Endothelial cell of umbilical vein (primary cell): ENCODE measurements around the gene PLEKHA3. TPM values are rescaled to one million over a fixed set of nuclear protein-coding genes. Genes with fewer than 3 reads are reported as not detected.

ENCODE experiments used
- BruUV-seq: library from RNA; stranded (reverse); fragments of 400-500 nt; replicated peaks from 2 replicates; lab custom pipeline; 2021; lab: Mats Ljungman, UMichigan
- CTCF ChIA-PET: fragments of 300-600, 350-600 bp; sonication (Branson Sonifier 250); formaldehyde crosslinking; loops from one replicate; lab custom pipeline; 2021; ENCODE audit warnings: antibody characterized with exemption, inconsistent platforms; lab: Charles Lee
- POLR2A ChIA-PET: fragments of 300-600, 350-600 bp; sonication (Branson Sonifier 250); formaldehyde crosslinking; loops from one replicate; lab custom pipeline; 2021; ENCODE audit warnings: antibody characterized with exemption, inconsistent platforms; lab: Charles Lee
- DNase-seq: peaks from one replicate; pipeline ENCODE4 v3.0.0-alpha.2; 2011; ENCODE audit warnings: low read depth, low spot score
- FAIRE-seq: peaks from 2 replicates; lab custom pipeline; 2011; peaks lifted over from hg19 to GRCh38; lab: Jason Lieb, UNC
- H2AFZ ChIP-seq: 2 replicates; pipeline ENCODE4 v1.6.0; 2012; ENCODE audit warnings: low read depth, low read length, control low read depth, inconsistent platforms
- H3K27ac ChIP-seq: 2 replicates; pipeline ENCODE4 v1.5.1; 2011; ENCODE audit warnings: low read depth, mild to moderate bottlenecking, control low read depth, low read length, moderate library complexity; ENCODE audit not compliant: insufficient read depth
- H3K27me3 ChIP-seq, 2 experiments: 2 replicates each; pipeline versions ENCODE4 v1.6.0 to v1.6.1; 2011; ENCODE audit warnings: low read length in 2 of 2, mixed read lengths in 1 of 2; ENCODE audit not compliant: control insufficient read depth in 2 of 2, insufficient read depth in 2 of 2
- H3K36me3 ChIP-seq, 2 experiments: 2 replicates in 1 of 2; 3 replicates in 1 of 2; pipeline ENCODE4 v1.5.1; 2011; ENCODE audit warnings: low read length in 2 of 2, mild to moderate bottlenecking in 1 of 2, moderate library complexity in 1 of 2; ENCODE audit not compliant: control insufficient read depth in 2 of 2, insufficient read depth in 2 of 2; ENCODE audit errors: extremely low read depth in 1 of 2
- H3K4me1 ChIP-seq: 3 replicates; pipeline ENCODE4 v1.5.1; 2011; ENCODE audit warnings: mild to moderate bottlenecking, low read length; ENCODE audit not compliant: control insufficient read depth, insufficient read depth; ENCODE audit errors: extremely low read depth
- H3K4me2 ChIP-seq: 2 replicates; pipeline ENCODE4 v1.6.1; 2011; ENCODE audit warnings: low read length, control low read depth, mixed read lengths; ENCODE audit not compliant: insufficient read depth
- H3K4me3 ChIP-seq, 3 experiments: fragments of 200-600 bp in 1 of 3; sonication (generic), shearing (Covaris generic) in 1 of 3; replicated peaks in 1 of 3; 2 replicates each; pipeline ENCODE4 v1.5.1; 2011 to 2016; ENCODE audit warnings: control low read depth in 3 of 3, low read length in 3 of 3, mild to moderate bottlenecking in 2 of 3, inconsistent platforms in 1 of 3, low read depth in 1 of 3, moderate library complexity in 1 of 3; ENCODE audit not compliant: insufficient read depth in 1 of 3
- H3K79me2 ChIP-seq: 2 replicates; pipeline ENCODE4 v1.6.0; 2012; ENCODE audit warnings: low read length, inconsistent platforms; ENCODE audit not compliant: control insufficient read depth, insufficient read depth
- H3K9ac ChIP-seq: replicated peaks from 2 replicates; pipeline ENCODE3; 2011; ENCODE audit warnings: low read length, control low read depth; ENCODE audit not compliant: insufficient read depth; ENCODE audit errors: extremely low read depth
- H3K9me1 ChIP-seq: replicated peaks from 3 replicates; pipeline ENCODE4 v1.6.0; 2011; ENCODE audit warnings: mild to moderate bottlenecking, low read length; ENCODE audit not compliant: control insufficient read depth, insufficient read depth; ENCODE audit errors: extremely low read depth
- H3K9me3 ChIP-seq: replicated peaks from 2 replicates; pipeline ENCODE4 v1.5.1; 2012; ENCODE audit warnings: low read length, inconsistent platforms; ENCODE audit not compliant: control insufficient read depth, insufficient read depth
- H4K20me1 ChIP-seq: replicated peaks from 2 replicates; pipeline ENCODE3; 2011; ENCODE audit warnings: mild to moderate bottlenecking, low read length; ENCODE audit not compliant: control insufficient read depth, insufficient read depth; ENCODE audit errors: extremely low read depth
- EZH2 ChIP-seq: IDR thresholded peaks from 2 replicates; pipeline ENCODE4 v1.6.1; 2012; ENCODE audit warnings: borderline replicate concordance, low read depth, mild to moderate bottlenecking, moderate library complexity, low read length, inconsistent platforms; ENCODE audit not compliant: severe bottlenecking
- FOS ChIP-seq: IDR thresholded peaks from 2 replicates; pipeline ENCODE4 v1.6.1; 2011; ENCODE audit warnings: mild to moderate bottlenecking, low read length, moderate library complexity, borderline replicate concordance; ENCODE audit not compliant: insufficient read depth
- GATA2 ChIP-seq: IDR thresholded peaks from 2 replicates; pipeline ENCODE4 v1.7.0; 2011; ENCODE audit warnings: low read depth, mild to moderate bottlenecking, moderate library complexity, mixed read lengths, low read length; ENCODE audit not compliant: insufficient read length, insufficient read depth
- JUN ChIP-seq: IDR thresholded peaks from 2 replicates; pipeline ENCODE4 v1.6.1; 2011; ENCODE audit warnings: borderline replicate concordance, low read depth; ENCODE audit not compliant: insufficient read length, insufficient read depth
- MYC ChIP-seq: IDR thresholded peaks from one replicate; pipeline ENCODE4 v1.6.1; 2011; ENCODE audit warnings: mild to moderate bottlenecking, low read depth, low read length
- POLR2A ChIP-seq: IDR thresholded peaks from 2 replicates; pipeline ENCODE4 v1.6.1; 2012; ENCODE audit warnings: low read depth, mild to moderate bottlenecking, control low read depth, low read length
- POLR2AphosphoS5 ChIP-seq: IDR thresholded peaks from 2 replicates; pipeline ENCODE4 v1.6.1; 2012; ENCODE audit warnings: low read depth, mild to moderate bottlenecking, control low read depth, low read length, moderate library complexity; ENCODE audit not compliant: insufficient read depth
- dilution Hi-C: fragments of 300-500 bp; cut with MboI; formaldehyde crosslinking; loops from one replicate; pipeline ENCODE4 v1.15.0; 2019; ENCODE audit warnings: low sequenced_read_pairs; ENCODE audit not compliant: extremely low pct_ligation_motif_present
- intact Hi-C: fragments of 100-400 bp; cut with micrococcal nuclease; formaldehyde crosslinking; loops from one replicate; pipeline ENCODE4 v1.10.0; 2022
- polyA plus RNA-seq, 4 experiments: library from polyadenylated mRNA; depleted of rRNA in 3 of 4; stranded (reverse) in 3 of 4; unstranded in 1 of 4; fragments of >200 nt; gene quantifications; 2 replicates each; pipeline versions ENCODE4 v1.2.1 to v1.2.3, GENCODE V29; 2011 to 2012; ENCODE audit warnings: missing spikeins in 1 of 4
- total RNA-seq: library from RNA; stranded (reverse); gene quantifications from 2 replicates; pipeline ENCODE4 v1.2.3, GENCODE V29; 2021
- TF ChIP-seq, protein P1 (sequence below), 2 donors: IDR thresholded peaks; 1 replicate in 1 of 2; 2 replicates in 1 of 2; pipeline ENCODE4 v1.5.1; 2011; ENCODE audit warnings: low read length in 2 of 2, mild to moderate bottlenecking in 2 of 2, moderate library complexity in 2 of 2, control low read depth in 1 of 2, inconsistent platforms in 1 of 2, low read depth in 1 of 2; ENCODE audit not compliant: insufficient read depth in 1 of 2; ENCODE audit errors: extremely low read depth in 1 of 2
- TF ChIP-seq, protein P2 (sequence below): IDR thresholded peaks from 2 replicates; pipeline ENCODE4 v1.6.1; 2011; ENCODE audit not compliant: insufficient read depth, insufficient read length

Gene PLEKHA3
- total and polyA plus RNA-seq, 2 donors (not counting 3 experiments of a cell fraction or from before 2014, with no cell fraction given): 4.1 to 24.6 TPM

DNA sequence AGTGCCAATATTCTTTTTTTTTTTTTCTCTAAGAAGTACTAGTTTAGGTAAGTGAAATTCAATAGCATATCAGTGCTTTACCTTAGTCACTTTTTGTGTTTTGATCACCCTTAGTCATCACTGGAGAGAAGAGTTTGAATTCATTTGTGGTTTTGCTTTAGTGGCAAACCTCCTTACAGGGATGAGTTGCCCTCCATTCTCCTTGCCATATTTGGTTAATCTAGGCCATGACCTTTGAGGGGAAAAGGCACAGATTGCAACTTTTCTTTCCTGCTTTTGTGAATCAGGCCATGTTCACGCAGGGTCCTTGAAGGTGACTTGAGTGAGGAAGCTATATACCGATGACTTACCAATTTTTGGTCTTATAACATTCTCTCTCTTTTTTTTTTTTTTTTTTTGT is 34.4 kb downstream of the PLEKHA3 start:
- BruUV-seq: no TSS peak
- DNase-seq (no peak), FAIRE-seq (no peak)
- Histone ChIP-seq H3K9me1 (no peaks in the 10 kb centered on the region), H3K27ac (no peak overlapping the region), H3K9ac (no peak overlapping the region), H3K27me3 (no peaks in the 10 kb centered on the region), H3K4me1 (no peaks in the 10 kb centered on the region), H4K20me1 (no peaks in the 10 kb centered on the region), H3K36me3 (peaks cover 0 to 6% of the 10 kb centered on the region in 2 experiments), H3K9me3 (no peaks in the 10 kb centered on the region), H3K4me3 (no peak overlapping the region), H3K79me2 (no peaks in the 10 kb centered on the region), H2AFZ (no peak overlapping the region), H3K4me2 (no peak overlapping the region)
- intact Hi-C loops (no loop called here), dilution Hi-C loops (no loop called here)
- CTCF ChIA-PET: no interaction called here
- POLR2A ChIA-PET: no interaction called here
- TF ChIP-seq POLR2A: no peak
- TF ChIP-seq GATA2: peak; percentile 15
- no peak for TF ChIP-seq MYC
- TF ChIP-seq EZH2: no peak
- TF ChIP-seq, protein P1, sequence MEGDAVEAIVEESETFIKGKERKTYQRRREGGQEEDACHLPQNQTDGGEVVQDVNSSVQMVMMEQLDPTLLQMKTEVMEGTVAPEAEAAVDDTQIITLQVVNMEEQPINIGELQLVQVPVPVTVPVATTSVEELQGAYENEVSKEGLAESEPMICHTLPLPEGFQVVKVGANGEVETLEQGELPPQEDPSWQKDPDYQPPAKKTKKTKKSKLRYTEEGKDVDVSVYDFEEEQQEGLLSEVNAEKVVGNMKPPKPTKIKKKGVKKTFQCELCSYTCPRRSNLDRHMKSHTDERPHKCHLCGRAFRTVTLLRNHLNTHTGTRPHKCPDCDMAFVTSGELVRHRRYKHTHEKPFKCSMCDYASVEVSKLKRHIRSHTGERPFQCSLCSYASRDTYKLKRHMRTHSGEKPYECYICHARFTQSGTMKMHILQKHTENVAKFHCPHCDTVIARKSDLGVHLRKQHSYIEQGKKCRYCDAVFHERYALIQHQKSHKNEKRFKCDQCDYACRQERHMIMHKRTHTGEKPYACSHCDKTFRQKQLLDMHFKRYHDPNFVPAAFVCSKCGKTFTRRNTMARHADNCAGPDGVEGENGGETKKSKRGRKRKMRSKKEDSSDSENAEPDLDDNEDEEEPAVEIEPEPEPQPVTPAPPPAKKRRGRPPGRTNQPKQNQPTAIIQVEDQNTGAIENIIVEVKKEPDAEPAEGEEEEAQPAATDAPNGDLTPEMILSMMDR (IDR thresholded peaks at IDR 0.05; ENCODE audit: extremely low read depth in 1 of 2, insufficient read depth in 1 of 2, low read depth in 1 of 2, low read length in 2 of 2): no peak
- TF ChIP-seq POLR2AphosphoS5: no peak

DNA sequence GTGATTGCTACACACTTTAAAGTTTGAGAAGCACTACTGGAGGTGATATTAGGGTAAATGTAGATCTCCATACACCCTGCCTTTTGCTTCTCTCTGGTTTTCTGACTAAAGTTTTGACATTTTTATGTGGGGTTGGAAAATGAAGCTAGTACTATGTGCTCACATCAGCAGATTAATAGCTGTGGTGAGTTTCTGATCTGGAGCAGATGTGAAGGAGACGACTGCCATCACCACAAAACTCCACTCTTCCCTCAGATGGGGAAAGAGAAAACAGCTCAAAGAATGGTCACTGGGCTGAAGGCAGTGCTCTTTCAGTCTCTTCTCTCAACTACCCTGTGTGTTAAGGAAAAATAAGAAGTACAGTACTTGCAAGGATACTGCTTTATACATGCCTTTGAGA is 37.2 kb downstream of the PLEKHA3 start:
- H3K4me3 ChIP-seq: no peak overlapping the region
- intact Hi-C loops: no loop called here
- no peaks in the 10 kb centered on the region for H3K9me1 ChIP-seq
- no peaks in the 10 kb centered on the region for H4K20me1 ChIP-seq
- BruUV-seq: no TSS peak
- H3K36me3 ChIP-seq: peaks cover 0 to 6% of the 10 kb centered on the region in 2 experiments
- H2AFZ ChIP-seq: no peak overlapping the region
- no peaks in the 10 kb centered on the region for H3K27me3 ChIP-seq
- POLR2A ChIA-PET: no interaction called here
- no peaks in the 10 kb centered on the region for H3K4me1 ChIP-seq
- H3K9ac ChIP-seq: no peak overlapping the region
- H3K9me3 ChIP-seq: no peaks in the 10 kb centered on the region
- TF ChIP-seq, protein P2, sequence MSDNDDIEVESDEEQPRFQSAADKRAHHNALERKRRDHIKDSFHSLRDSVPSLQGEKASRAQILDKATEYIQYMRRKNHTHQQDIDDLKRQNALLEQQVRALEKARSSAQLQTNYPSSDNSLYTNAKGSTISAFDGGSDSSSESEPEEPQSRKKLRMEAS: no peak
- no peak for TF ChIP-seq JUN
- TF ChIP-seq MYC: no peak
- no peak for TF ChIP-seq GATA2
- TF ChIP-seq, protein P1 (IDR thresholded peaks at IDR 0.05; ENCODE audit: extremely low read depth in 1 of 2, insufficient read depth in 1 of 2, low read depth in 1 of 2, low read length in 2 of 2): no peak
- no peak for TF ChIP-seq POLR2AphosphoS5
- no peak for TF ChIP-seq POLR2A
- TF ChIP-seq FOS: no peak
- TF ChIP-seq EZH2: no peak
- no peak overlapping the region for H3K27ac ChIP-seq
- no peak overlapping the region for H3K4me2 ChIP-seq
- DNase-seq (no peak), FAIRE-seq (no peak)
- H3K79me2 ChIP-seq: no peaks in the 10 kb centered on the region
- CTCF ChIA-PET: interaction anchor here (0.9 to 1.3 kb wide), 2 partner anchors 10 to 25 kb away, joined by 3 to 4 read pairs; no protein-coding TSS in a partner anchor
- dilution Hi-C loops: no loop called here
